GM10248 (cell line): Measurements from ENCODE around the gene EHBP1.
"Not testable (repeated sequence)": the region's sequence is repeated elsewhere in the genome, so short reads cannot be mapped to it uniquely, and the experiment has no call there.

Experiments used
- CTCF ChIA-PET: fragments of 300-600 bp; sonication (Branson Sonifier 250); formaldehyde crosslinking; extraction: SDS; loops from one replicate; lab custom pipeline; 2021; ENCODE audit warnings: antibody characterized with exemption; lab: Yijun Ruan, JAX
- POLR2A ChIA-PET: fragments of 350-650 bp; sonication (Branson Sonifier 250); formaldehyde crosslinking; extraction: SDS; loops from one replicate; lab custom pipeline; 2020; ENCODE audit warnings: antibody characterized with exemption; lab: Yijun Ruan, JAX
- DNase-seq: peaks from one replicate; pipeline ENCODE4 v3.0.0; 2012; ENCODE audit errors: extremely low spot score
- TF ChIP-seq, protein P1 (sequence below): IDR thresholded peaks from 2 replicates; pipeline ENCODE4 v1.5.1; 2012; ENCODE audit warnings: mild to moderate bottlenecking, low read depth; ENCODE audit errors: extremely low read depth, missing control alignments, control extremely low read depth

The EHBP1 gene

DNA sequence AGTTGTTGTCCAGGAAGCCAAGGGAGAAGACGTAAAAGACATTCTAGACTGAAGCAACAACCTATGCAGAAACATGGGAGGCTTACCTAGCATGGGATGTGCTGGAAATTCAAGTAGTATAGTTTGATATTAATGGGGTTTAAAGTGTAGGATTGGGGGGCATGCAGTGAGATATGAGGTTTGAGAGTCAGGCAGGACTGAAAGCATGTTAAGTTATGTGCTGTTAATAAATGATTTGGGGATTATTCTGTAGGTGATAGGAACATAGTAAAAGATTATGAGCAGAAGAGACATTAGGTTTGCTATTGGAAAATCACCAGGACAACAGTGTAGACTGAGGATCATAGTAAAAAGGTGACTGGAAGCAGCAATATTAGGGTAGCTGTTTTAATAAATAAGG, 3.2 kb downstream of the EHBP1 start:
- POLR2A ChIA-PET, result no interaction called here
- no peak for DNase-seq
- TF ChIP-seq, protein P1, sequence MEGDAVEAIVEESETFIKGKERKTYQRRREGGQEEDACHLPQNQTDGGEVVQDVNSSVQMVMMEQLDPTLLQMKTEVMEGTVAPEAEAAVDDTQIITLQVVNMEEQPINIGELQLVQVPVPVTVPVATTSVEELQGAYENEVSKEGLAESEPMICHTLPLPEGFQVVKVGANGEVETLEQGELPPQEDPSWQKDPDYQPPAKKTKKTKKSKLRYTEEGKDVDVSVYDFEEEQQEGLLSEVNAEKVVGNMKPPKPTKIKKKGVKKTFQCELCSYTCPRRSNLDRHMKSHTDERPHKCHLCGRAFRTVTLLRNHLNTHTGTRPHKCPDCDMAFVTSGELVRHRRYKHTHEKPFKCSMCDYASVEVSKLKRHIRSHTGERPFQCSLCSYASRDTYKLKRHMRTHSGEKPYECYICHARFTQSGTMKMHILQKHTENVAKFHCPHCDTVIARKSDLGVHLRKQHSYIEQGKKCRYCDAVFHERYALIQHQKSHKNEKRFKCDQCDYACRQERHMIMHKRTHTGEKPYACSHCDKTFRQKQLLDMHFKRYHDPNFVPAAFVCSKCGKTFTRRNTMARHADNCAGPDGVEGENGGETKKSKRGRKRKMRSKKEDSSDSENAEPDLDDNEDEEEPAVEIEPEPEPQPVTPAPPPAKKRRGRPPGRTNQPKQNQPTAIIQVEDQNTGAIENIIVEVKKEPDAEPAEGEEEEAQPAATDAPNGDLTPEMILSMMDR, result no peak
- CTCF ChIA-PET, result interaction anchor here (1.1 to 1.9 kb wide), 4 partner anchors 15 to 779 kb away, joined by 3 to 4 read pairs (median 4); no protein-coding TSS in a partner anchor

DNA sequence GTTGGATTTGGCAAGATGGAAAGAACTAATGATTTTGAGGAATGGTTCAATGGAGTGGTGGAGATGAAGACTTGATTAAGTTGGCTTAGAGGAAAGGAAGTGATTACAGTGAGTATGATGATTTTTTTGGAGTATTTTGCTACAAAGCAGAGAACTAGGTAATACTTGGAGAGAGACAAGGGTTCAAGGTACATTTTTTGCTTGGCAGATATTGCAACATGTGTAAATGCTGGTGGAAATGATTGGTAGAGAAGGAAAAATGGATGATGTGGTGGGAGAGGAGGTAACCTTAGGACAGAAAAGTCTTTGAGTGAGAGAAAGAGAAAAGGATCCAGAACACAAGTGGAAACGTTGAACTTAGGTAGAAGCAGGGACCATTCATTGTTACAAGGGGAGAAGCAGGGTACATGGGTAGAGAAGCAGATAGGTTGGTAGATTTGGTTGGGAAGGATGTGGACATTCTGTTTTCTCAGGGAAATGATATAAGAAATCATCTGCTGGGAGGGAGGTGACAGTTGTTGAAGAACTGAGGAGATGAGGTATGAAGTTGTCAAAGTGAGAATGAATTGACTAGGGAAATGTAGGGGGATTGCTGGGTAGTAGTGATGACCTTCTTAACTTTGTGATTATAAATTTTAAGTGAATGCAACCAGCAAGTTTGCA, 6.5 kb downstream of the EHBP1 start:
- no peak for DNase-seq
- CTCF ChIA-PET, result no interaction called here
- TF ChIP-seq, protein P1, result no peak
- POLR2A ChIA-PET, result no interaction called here

DNA sequence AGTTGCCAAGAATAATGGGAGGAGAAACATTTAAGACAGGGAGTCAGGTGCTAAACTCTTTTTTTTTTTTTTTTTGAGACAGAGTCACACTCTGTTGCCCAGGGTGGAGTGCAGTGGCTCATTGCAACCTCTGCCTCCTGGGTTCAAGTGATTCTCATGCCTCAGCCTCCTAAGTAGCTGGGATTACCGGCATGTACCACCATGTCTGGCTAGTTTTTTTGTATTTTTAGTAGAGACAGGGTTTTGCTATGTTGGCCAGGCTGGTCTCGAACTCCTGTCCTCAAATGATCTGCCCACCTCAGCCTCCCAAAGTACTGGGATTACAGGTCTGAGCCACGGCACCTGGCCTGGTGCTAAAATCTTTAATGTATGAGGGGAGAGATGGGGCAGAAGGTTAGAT, 7.7 kb downstream of the EHBP1 start:
- POLR2A ChIA-PET, DNase-seq: not testable (repeated sequence)
- CTCF ChIA-PET, result interaction anchor here (0.7 to 1.3 kb wide), 2 partner anchors 11 to 15 kb away, joined by 3 to 4 read pairs; no protein-coding TSS in a partner anchor

DNA sequence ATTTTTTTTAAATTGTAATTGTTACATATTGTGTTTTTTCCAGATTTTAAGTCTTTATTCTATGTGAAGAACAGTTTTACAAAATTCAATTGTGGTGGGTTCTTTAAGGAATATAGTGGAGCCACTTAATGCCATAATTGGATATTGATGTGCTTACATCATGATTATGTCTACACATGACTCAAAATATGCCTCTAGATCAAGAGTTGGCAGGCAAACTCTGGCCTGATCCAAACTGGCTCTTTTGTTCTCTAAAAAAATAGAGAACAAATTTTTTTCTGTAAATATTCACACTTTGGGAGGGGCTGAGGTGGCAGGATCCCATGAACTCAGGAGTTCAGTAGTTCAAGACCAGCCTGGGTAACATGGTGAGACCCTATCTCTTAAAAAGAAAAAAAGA, 8.3 kb downstream of the EHBP1 start:
- TF ChIP-seq, protein P1, result no peak

DNA sequence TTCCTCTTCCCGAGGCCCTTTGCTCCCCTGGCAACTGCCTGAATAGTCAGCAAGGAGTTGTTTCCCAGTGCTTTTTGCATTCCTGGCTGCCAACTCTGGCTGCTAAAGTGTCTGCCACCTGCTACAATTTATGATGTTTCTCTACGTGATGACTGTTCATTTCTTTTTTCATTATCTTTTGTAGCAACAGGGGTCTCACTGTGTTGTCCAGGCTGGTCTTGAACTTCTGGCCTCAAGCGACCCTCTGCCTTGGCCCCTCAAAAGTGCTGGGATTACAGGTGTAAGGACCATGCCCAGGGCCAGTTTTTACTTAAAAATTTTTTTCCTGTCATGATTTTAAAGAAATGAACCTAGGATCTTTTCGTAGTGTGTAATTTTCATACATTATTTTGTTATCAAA, 11.3 kb downstream of the EHBP1 start:
- no peak for DNase-seq
- ChIA-PET CTCF (no interaction called here), POLR2A (no interaction called here)
- TF ChIP-seq, protein P1, result no peak

More for the DNA sequence above, 8.3 kb downstream of the EHBP1 start:
- ChIA-PET POLR2A (no interaction called here), CTCF (interaction anchor here (1.3 kb wide), 1 partner anchor 10 kb away, joined by 4 read pairs; no protein-coding TSS in a partner anchor)
- no peak for DNase-seq

DNA sequence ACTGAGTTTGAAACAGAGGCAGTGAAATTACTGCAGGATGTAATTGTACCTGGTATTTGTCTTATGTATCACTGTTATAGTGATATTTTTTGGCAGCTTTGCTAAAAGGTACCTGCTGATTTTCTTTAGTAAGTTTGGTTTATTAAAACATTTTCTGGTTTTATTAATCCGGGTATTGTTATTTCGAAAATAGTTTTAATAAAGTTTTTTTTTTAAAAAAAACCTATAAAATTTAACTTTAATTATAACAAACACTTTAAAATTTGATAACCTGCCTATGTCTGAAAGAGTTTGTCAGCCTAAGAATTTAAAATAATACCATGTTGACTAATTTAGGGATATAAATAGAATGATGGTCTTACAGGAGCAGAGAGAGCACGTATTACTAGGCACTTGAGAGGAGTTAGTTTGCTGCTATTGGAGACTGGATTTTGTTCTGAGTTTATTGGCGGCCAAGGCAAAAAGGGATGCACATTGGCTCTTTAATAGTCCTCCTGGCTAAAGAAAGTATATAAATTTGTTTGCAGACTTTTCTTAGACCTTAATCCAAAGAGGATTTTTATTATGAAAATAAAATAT, 12.1 kb downstream of the EHBP1 start:
- POLR2A ChIA-PET, result no interaction called here
- TF ChIP-seq, protein P1, result no peak
- no peak for DNase-seq
- CTCF ChIA-PET, result no interaction called here

DNA sequence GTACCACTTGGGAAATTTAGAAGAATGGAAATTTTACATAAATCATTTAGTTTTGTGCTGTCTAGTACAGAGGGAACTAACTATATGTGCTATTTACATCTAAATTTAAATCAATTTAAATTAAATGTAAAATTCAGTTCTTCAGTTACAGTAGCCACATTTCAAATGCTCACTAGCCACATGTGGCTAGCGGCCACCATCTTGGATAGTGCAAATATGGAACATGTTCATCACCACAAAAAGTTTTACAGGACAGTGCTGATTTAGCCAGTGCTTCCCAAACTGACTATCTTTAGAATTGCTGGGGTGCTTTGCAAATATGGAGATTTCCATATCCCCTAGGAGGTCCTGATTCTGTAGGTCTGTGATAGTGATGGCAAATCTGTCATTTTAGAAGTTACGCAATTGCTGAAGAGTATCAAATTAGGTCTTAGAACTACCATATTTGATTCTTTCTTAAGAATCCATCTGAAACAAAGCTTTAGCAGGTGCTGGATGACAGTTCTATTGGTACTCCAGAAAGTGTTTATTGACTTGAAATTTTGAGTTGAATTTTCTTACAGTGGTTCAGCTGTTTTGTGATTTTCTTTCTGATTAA, 12.8 kb downstream of the EHBP1 start:
- no peak for DNase-seq
- ChIA-PET POLR2A (no interaction called here), CTCF (no interaction called here)
- TF ChIP-seq, protein P1, result no peak
